ENCODE measurements around the gene ZNF263. TPM values are rescaled to one million over a fixed set of nuclear protein-coding genes. Genes with fewer than 3 reads are reported as not detected.

Gene ZNF263
- total and polyA plus RNA-seq, 2 of the 13 experiments (the other 11 are each of a cell fraction or from before 2014, with no cell fraction given) = 10.2 to 41.2 TPM

- TF ChIP-seq E2F1 (CRISPR knock-in tag; IDR thresholded peaks at IDR 0.05) = peak; percentile 80
- no peak for TF ChIP-seq ZNF17 (CRISPR knock-in tag; IDR thresholded peaks at IDR 0.05)
- peak; percentile 93 for TF ChIP-seq ASH2L (IDR thresholded peaks at IDR 0.05; ENCODE audit: insufficient read length, low read depth, low read length)
- TF ChIP-seq ZNF775 (CRISPR knock-in tag; IDR thresholded peaks at IDR 0.05; ENCODE audit: borderline replicate concordance) = no peak
- TF ChIP-seq ZNF577 (CRISPR knock-in tag; IDR thresholded peaks at IDR 0.05; ENCODE audit: borderline replicate concordance, low read depth) = no peak
- TF ChIP-seq REL (CRISPR knock-in tag; conservative IDR thresholded peaks at IDR 0.05) = 0 out of 2 replicates have a peak, but pooled peaks have one; percentile 24
- no peak; the same call in 1 of the 2 replicates for TF ChIP-seq ZNF879 (CRISPR knock-in tag; IDR thresholded peaks at IDR 0.05)
- no peak for TF ChIP-seq ARID3A (IDR thresholded peaks at IDR 0.05; ENCODE audit: low read depth, low read length)
- peak; percentile 50; the same call in 1 of the 2 replicates for TF ChIP-seq ZNF547 (CRISPR knock-in tag; IDR thresholded peaks at IDR 0.05)
- peak; percentile 45; the same call in 1 of the 2 replicates for TF ChIP-seq HNRNPL (IDR thresholded peaks at IDR 0.05; ENCODE audit: low read depth, low read length)
- no peak for TF ChIP-seq RNF2 (conservative IDR thresholded peaks at IDR 0.05; ENCODE audit: low read depth)
- peak; percentile 40; the same call in 1 of the 2 replicates for TF ChIP-seq MED1 (CRISPR knock-in tag; IDR thresholded peaks at IDR 0.05)
- TF ChIP-seq YEATS2 (CRISPR knock-in tag; IDR thresholded peaks at IDR 0.05; ENCODE audit: borderline replicate concordance) = peak; percentile 79
- TF ChIP-seq, protein P1, sequence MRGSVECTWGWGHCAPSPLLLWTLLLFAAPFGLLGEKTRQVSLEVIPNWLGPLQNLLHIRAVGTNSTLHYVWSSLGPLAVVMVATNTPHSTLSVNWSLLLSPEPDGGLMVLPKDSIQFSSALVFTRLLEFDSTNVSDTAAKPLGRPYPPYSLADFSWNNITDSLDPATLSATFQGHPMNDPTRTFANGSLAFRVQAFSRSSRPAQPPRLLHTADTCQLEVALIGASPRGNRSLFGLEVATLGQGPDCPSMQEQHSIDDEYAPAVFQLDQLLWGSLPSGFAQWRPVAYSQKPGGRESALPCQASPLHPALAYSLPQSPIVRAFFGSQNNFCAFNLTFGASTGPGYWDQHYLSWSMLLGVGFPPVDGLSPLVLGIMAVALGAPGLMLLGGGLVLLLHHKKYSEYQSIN (CRISPR knock-in tag; IDR thresholded peaks at IDR 0.05; ENCODE audit: borderline replicate concordance) = no peak
- no peak for TF ChIP-seq MBNL3 (CRISPR knock-in tag; conservative IDR thresholded peaks at IDR 0.05)
- no peak for TF ChIP-seq AKNA (CRISPR knock-in tag; IDR thresholded peaks at IDR 0.05; ENCODE audit: borderline replicate concordance)
- TF ChIP-seq ZNF784 (CRISPR knock-in tag; IDR thresholded peaks at IDR 0.05; ENCODE audit: borderline replicate concordance) = peak; percentile 88
Observed at GRCh38 chr16:3234857-3235561, 48.3 kb upstream of the ZNF263 start, which contains the start of gene ZNF200 (continued).

Measured in HepG2 (cell line).